ENCODE measurements around the gene OR13C2.
A peak's percentile ranks its signal among the peaks of the same experiment; 100 is the strongest.
"Not testable (repeated sequence)": the region's sequence is repeated elsewhere in the genome, so short reads cannot be mapped to it uniquely, and the experiment has no call there.

The OR13C2 gene

DNA sequence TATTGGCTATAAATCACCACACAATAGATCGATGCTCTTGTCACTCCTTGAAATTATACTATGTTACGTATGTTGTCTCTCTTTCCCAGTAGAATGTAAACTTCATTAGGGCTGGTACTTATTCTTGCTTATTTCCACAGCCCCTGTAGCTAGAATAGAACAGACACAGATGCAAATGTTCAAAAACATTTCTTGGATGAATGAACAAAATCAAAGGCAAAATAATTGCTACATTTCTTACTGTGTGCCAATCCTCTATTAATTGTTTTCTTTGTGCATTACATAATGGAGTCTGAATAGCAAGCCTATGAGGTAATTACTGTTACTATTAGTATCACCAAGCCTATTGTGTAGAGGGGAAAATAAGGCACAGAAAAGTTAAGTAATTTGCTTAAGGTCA lies 725 bp upstream of the OR13C2 start:
- no peak for TF ChIP-seq CTCF (conservative IDR thresholded peaks at IDR 0.05; ENCODE audit: low read length)
- H3K4me3 ChIP-seq (ENCODE audit: low read length): no peak overlapping the region
- DNase-seq (ENCODE audit: low read depth): no peak

- DNase-seq (ENCODE audit: low read depth): no peak
- H3K4me3 ChIP-seq (ENCODE audit: low read length): no peak overlapping the region
- TF ChIP-seq CTCF (conservative IDR thresholded peaks at IDR 0.05; ENCODE audit: low read length): no peak
These were observed 626 bp downstream of the OR13C2 start for GRCh38 chr9:104604801-104605200.

GRCh38 chr9:104599313-104599712 lies 6.1 kb downstream of the OR13C2 start, which contains the start of gene OR13C5:
OR13C5 (minus strand) TSS chr9:104599413; CDS start chr9:104599413, 0 bp downstream.
- H3K4me3 ChIP-seq (ENCODE audit: low read length); DNase-seq (ENCODE audit: low read depth): not testable (repeated sequence)

DNA sequence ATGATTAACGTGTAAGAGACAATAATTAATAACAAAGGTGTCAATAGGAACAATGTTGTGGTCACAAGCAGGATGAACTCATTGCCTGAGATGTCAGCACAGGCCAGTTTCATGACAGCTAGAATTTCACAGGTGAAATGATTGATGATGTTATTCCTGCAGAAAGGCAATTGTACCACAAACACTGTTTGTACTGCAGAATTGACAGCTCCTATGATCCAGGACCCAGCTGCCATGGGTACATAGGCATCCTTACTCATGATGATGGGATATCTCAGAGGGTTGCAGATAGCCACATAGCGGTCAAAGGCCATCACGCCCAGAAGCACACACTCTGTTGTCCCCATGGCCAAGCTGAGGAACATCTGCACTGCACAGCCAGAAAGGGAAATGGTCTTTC lies 6.7 kb downstream of the OR13C2 start:
- H3K4me3 ChIP-seq (ENCODE audit: low read length); DNase-seq (ENCODE audit: low read depth): not testable (repeated sequence)

GRCh38 chr9:104589626-104590025 lies 15.8 kb downstream of the OR13C2 start:
- TF ChIP-seq CTCF (conservative IDR thresholded peaks at IDR 0.05; ENCODE audit: low read length): no peak
- peak; percentile 47 for DNase-seq (ENCODE audit: low read depth)
- H3K4me3 ChIP-seq (ENCODE audit: low read length): no peak overlapping the region

- no peak for TF ChIP-seq CTCF (conservative IDR thresholded peaks at IDR 0.05; ENCODE audit: low read length)
- DNase-seq (ENCODE audit: low read depth): peak; percentile 90
These were observed 18.8 kb downstream of the OR13C2 start for GRCh38 chr9:104586496-104587180.

GRCh38 chr9:104580562-104580961 lies 24.9 kb downstream of the OR13C2 start:
- no peak for DNase-seq (ENCODE audit: low read depth)
- H3K4me3 ChIP-seq (ENCODE audit: low read length): no peak overlapping the region
- TF ChIP-seq CTCF (conservative IDR thresholded peaks at IDR 0.05; ENCODE audit: low read length): no peak

More at GRCh38 chr9:104586496-104587180, 18.8 kb downstream of the OR13C2 start:
- H3K4me3 ChIP-seq (ENCODE audit: low read length): no peak overlapping the region

GRCh38 chr9:104577263-104577662 lies 28.2 kb downstream of the OR13C2 start:
- no peak for DNase-seq (ENCODE audit: low read depth)
- no peak overlapping the region for H3K4me3 ChIP-seq (ENCODE audit: low read length)
- TF ChIP-seq CTCF (conservative IDR thresholded peaks at IDR 0.05; ENCODE audit: low read length): no peak

Data from AG10803 (cell line).